Measurements from ENCODE around the gene PBX3. TPM values are rescaled to one million over a fixed set of nuclear protein-coding genes. Genes with fewer than 3 reads are reported as not detected.

Gene PBX3
- polyA plus RNA-seq, 1 donor (not counting 4 experiments of a cell fraction or from before 2014, with no cell fraction given), result 26.3 TPM

- Histone ChIP-seq H3K4me1 (ENCODE audit: control insufficient read depth, extremely low read depth, insufficient read depth, low read length) (peaks cover 23% of the 10 kb centered on the region), H3K9ac (ENCODE audit: control insufficient read depth, extremely low read depth, insufficient read depth, low read length) (no peak overlapping the region), H3K4me2 (ENCODE audit: control insufficient read depth, extremely low read depth, insufficient read depth, low read depth, low read length) (no peak overlapping the region), H3K4me3 (ENCODE audit: control insufficient read depth in 2 of 3, extremely low read depth in 1 of 3, insufficient read depth in 2 of 3, low read depth in 1 of 3, low read length in 3 of 3) (no peak overlapping the region), H3K79me2 (ENCODE audit: control insufficient read depth, insufficient read depth, low read length) (peaks cover 26% of the 10 kb centered on the region), H2AFZ (ENCODE audit: control insufficient read depth, low read length) (no peak overlapping the region), H3K36me3 (ENCODE audit: control insufficient read depth in 2 of 2, extremely low read depth in 1 of 2, insufficient read depth in 2 of 2, low read length in 2 of 2) (no peaks in the 10 kb centered on the region), H3K27ac (ENCODE audit: control insufficient read depth, insufficient read depth, low read length) (no peak overlapping the region), H3K9me3 (ENCODE audit: control insufficient read depth, low read depth, low read length) (no peaks in the 10 kb centered on the region), H3K9me1 (ENCODE audit: control insufficient read depth, extremely low read depth, insufficient read depth, low read length) (no peaks in the 10 kb centered on the region), H4K20me1 (ENCODE audit: control insufficient read depth, extremely low read depth, insufficient read depth, low read length) (no peaks in the 10 kb centered on the region), H3K27me3 (ENCODE audit: control insufficient read depth, extremely low read depth, insufficient read depth, low read length) (no peaks in the 10 kb centered on the region)
- dilution Hi-C loops (cut with MboI; ENCODE audit: extremely low pct_ligation_motif_present, low sequenced_read_pairs), result no loop called here
- DNase-seq (ENCODE audit: low read depth, low spot score) (no peak), FAIRE-seq (no peak)
- TF ChIP-seq EZH2 (IDR thresholded peaks at IDR 0.05; ENCODE audit: low read length) (no peak), CTCF (optimal IDR thresholded peaks at IDR 0.05 in 1 of 3, IDR thresholded peaks at IDR 0.05 in 1 of 3, conservative IDR thresholded peaks at IDR 0.05 in 1 of 3; ENCODE audit: extremely low read depth in 1 of 3, insufficient read depth in 2 of 3, low read length in 3 of 3) (no peak)
These were observed 69.1 kb downstream of the PBX3 start for GRCh38 chr9:125816321-125816720.

GRCh38 chr9:125820100-125820804, 73.1 kb downstream of the PBX3 start:
- no peaks in the 10 kb centered on the region for H3K9me1 ChIP-seq (ENCODE audit: control insufficient read depth, extremely low read depth, insufficient read depth, low read length)
- peaks cover 19% of the 10 kb centered on the region for H3K4me1 ChIP-seq (ENCODE audit: control insufficient read depth, extremely low read depth, insufficient read depth, low read length)
- H3K4me2 ChIP-seq (ENCODE audit: control insufficient read depth, extremely low read depth, insufficient read depth, low read depth, low read length), result peak overlapping the region; percentile 31
- H3K9me3 ChIP-seq (ENCODE audit: control insufficient read depth, low read depth, low read length), result no peaks in the 10 kb centered on the region
- H3K27me3 ChIP-seq (ENCODE audit: control insufficient read depth, extremely low read depth, insufficient read depth, low read length), result no peaks in the 10 kb centered on the region
- H2AFZ ChIP-seq (ENCODE audit: control insufficient read depth, low read length), result no peak overlapping the region
- dilution Hi-C loops (cut with MboI; ENCODE audit: extremely low pct_ligation_motif_present, low sequenced_read_pairs), result no loop called here
- no peaks in the 10 kb centered on the region for H4K20me1 ChIP-seq (ENCODE audit: control insufficient read depth, extremely low read depth, insufficient read depth, low read length)
- no peak overlapping the region for H3K27ac ChIP-seq (ENCODE audit: control insufficient read depth, insufficient read depth, low read length)
- H3K79me2 ChIP-seq (ENCODE audit: control insufficient read depth, insufficient read depth, low read length), result peaks cover 19% of the 10 kb centered on the region
- no peak for TF ChIP-seq EZH2 (IDR thresholded peaks at IDR 0.05; ENCODE audit: low read length)
- no peak for TF ChIP-seq CTCF (optimal IDR thresholded peaks at IDR 0.05 in 1 of 3, IDR thresholded peaks at IDR 0.05 in 1 of 3, conservative IDR thresholded peaks at IDR 0.05 in 1 of 3; ENCODE audit: extremely low read depth in 1 of 3, insufficient read depth in 2 of 3, low read length in 3 of 3)
- FAIRE-seq (peak; percentile 39), DNase-seq (ENCODE audit: low read depth, low spot score) (no peak)
- no peaks in the 10 kb centered on the region for H3K36me3 ChIP-seq (ENCODE audit: control insufficient read depth in 2 of 2, extremely low read depth in 1 of 2, insufficient read depth in 2 of 2, low read length in 2 of 2)
- H3K9ac ChIP-seq (ENCODE audit: control insufficient read depth, extremely low read depth, insufficient read depth, low read length), result no peak overlapping the region
- H3K4me3 ChIP-seq (ENCODE audit: control insufficient read depth in 2 of 3, extremely low read depth in 1 of 3, insufficient read depth in 2 of 3, low read depth in 1 of 3, low read length in 3 of 3), result no peak overlapping the region
